Measurements from ENCODE around the gene SUPT5H. TPM values are rescaled to one million over a fixed set of nuclear protein-coding genes. Genes with fewer than 3 reads are reported as not detected.

Gene SUPT5H
- total and polyA plus RNA-seq, 10 of the 15 experiments (the other 5 are each of a cell fraction or from before 2014, with no cell fraction given): 27.2 to 194 (median 83.6) TPM

DNA sequence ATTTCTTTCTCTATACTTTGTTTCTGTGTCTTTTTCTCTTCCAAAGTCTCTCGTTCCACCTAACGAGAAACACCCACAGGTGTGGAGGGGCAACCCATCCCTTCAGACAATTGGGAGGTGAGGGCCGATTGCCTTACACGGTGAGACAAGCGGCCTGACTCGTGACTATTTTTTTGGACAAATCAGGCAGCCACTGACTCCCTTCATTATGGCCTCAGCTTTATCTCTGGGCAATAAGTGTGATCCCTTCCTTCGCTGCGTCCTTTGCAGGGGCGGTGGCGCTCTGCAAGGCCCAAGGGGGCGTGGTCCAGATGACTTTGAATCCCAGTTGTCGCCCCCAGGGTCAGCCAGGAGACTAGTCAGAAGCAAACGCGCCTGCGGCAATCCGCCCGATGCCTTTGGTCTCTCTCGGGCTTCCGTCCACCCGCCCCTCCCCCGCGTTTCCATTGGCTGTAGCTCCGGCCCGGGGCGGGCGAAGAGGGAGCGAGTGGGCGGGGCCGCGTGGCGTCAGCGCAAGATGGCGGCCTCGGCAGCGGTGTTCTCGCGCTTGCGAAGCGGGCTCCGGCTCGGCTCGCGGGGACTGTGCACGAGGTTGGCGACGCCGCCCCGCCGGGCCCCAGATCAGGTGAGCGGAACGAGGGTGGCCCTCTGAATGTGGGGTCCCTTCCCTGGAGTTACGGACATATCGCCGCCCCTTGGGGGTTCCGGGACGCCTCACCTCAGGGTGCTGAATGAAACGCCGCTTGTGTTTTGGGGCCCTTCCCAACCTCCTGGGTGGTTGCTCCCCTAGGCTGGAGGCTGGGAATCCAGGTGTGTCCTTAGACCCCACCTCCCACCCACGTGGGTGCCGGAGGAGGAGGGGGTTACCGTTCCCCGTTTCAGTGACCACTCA lies 35.2 kb downstream of the SUPT5H start, which contains the start of gene TIMM50 (continued):
- TF ChIP-seq REST (IDR thresholded peaks at IDR 0.05; ENCODE audit: low read depth, low read length) (no peak), TCF12 (IDR thresholded peaks at IDR 0.05; ENCODE audit: low read depth, low read length) (no peak), HDAC2 (IDR thresholded peaks at IDR 0.05) (no peak), ZBTB11 (CRISPR knock-in tag; IDR thresholded peaks at IDR 0.05) (no peak), CHD4 (IDR thresholded peaks at IDR 0.05) (no peak), NFYB (IDR thresholded peaks at IDR 0.05; ENCODE audit: insufficient read depth, low read depth, low read length) (peak; percentile 91), BHLHE40 (IDR thresholded peaks at IDR 0.05; ENCODE audit: borderline replicate concordance in 1 of 2, low read depth in 2 of 2, low read length in 1 of 2) (peak in 1 of 2 experiments; percentile 62; a peak in 2 of 4 replicates), MYB (IDR thresholded peaks at IDR 0.05; ENCODE audit: borderline replicate concordance, low read depth, low read length) (no peak), SIX5 (IDR thresholded peaks at IDR 0.05; ENCODE audit: low read depth, low read length, severe bottlenecking) (peak; percentile 17), RUNX3 (IDR thresholded peaks at IDR 0.05; ENCODE audit: low read length) (peak; percentile 61), TARDBP (IDR thresholded peaks at IDR 0.05; ENCODE audit: borderline replicate concordance) (0 out of 2 replicates have a peak, but pooled peaks have one; percentile 47), SUZ12 (IDR thresholded peaks at IDR 0.05; ENCODE audit: unreplicated experiment) (no peak), ZNF24 (IDR thresholded peaks at IDR 0.05) (peak; percentile 86), SP1 (IDR thresholded peaks at IDR 0.05; ENCODE audit: low read depth, low read length) (peak; percentile 95), MYC (IDR thresholded peaks at IDR 0.05; ENCODE audit: insufficient read depth, insufficient read length, insufficient replicate concordance, low read length, severe bottlenecking) (no peak)
- TF ChIP-seq, protein P1, sequence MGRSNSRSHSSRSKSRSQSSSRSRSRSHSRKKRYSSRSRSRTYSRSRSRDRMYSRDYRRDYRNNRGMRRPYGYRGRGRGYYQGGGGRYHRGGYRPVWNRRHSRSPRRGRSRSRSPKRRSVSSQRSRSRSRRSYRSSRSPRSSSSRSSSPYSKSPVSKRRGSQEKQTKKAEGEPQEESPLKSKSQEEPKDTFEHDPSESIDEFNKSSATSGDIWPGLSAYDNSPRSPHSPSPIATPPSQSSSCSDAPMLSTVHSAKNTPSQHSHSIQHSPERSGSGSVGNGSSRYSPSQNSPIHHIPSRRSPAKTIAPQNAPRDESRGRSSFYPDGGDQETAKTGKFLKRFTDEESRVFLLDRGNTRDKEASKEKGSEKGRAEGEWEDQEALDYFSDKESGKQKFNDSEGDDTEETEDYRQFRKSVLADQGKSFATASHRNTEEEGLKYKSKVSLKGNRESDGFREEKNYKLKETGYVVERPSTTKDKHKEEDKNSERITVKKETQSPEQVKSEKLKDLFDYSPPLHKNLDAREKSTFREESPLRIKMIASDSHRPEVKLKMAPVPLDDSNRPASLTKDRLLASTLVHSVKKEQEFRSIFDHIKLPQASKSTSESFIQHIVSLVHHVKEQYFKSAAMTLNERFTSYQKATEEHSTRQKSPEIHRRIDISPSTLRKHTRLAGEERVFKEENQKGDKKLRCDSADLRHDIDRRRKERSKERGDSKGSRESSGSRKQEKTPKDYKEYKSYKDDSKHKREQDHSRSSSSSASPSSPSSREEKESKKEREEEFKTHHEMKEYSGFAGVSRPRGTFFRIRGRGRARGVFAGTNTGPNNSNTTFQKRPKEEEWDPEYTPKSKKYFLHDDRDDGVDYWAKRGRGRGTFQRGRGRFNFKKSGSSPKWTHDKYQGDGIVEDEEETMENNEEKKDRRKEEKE (IDR thresholded peaks at IDR 0.05): no peak
- TF ChIP-seq, protein P2, sequence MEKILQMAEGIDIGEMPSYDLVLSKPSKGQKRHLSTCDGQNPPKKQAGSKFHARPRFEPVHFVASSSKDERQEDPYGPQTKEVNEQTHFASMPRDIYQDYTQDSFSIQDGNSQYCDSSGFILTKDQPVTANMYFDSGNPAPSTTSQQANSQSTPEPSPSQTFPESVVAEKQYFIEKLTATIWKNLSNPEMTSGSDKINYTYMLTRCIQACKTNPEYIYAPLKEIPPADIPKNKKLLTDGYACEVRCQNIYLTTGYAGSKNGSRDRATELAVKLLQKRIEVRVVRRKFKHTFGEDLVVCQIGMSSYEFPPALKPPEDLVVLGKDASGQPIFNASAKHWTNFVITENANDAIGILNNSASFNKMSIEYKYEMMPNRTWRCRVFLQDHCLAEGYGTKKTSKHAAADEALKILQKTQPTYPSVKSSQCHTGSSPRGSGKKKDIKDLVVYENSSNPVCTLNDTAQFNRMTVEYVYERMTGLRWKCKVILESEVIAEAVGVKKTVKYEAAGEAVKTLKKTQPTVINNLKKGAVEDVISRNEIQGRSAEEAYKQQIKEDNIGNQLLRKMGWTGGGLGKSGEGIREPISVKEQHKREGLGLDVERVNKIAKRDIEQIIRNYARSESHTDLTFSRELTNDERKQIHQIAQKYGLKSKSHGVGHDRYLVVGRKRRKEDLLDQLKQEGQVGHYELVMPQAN (conservative IDR thresholded peaks at IDR 0.05): peak; percentile 89

Measured in GM12878 (cell line).